GM20000 (cell line): ENCODE results near the gene PSKH1.
A peak's percentile ranks its signal among the peaks of the same experiment; 100 is the strongest.

Experiments used
- DNase-seq: peaks from one replicate; pipeline ENCODE4 v3.0.0; 2012; ENCODE audit warnings: low spot score
- CTCF ChIP-seq: IDR thresholded peaks from 2 replicates; pipeline ENCODE4 v1.5.1; 2012; ENCODE audit warnings: mild to moderate bottlenecking, control low read depth; ENCODE audit errors: extremely low read depth, missing control alignments

Gene PSKH1

GRCh38 chr16:67882374-67883145, 10.5 kb upstream of the PSKH1 start:
- no peak for DNase-seq
- no peak for TF ChIP-seq CTCF

GRCh38 chr16:67883146-67883871, 9.7 kb upstream of the PSKH1 start:
- TF ChIP-seq CTCF: no peak
- DNase-seq: no peak

GRCh38 chr16:67883872-67884261, 9.2 kb upstream of the PSKH1 start:
- peak; percentile 92 for DNase-seq
- peak; percentile 78 for TF ChIP-seq CTCF

GRCh38 chr16:67884684-67885083, 8.4 kb upstream of the PSKH1 start, which contains the start of gene NRN1L:
Gene NRN1L (plus strand): TSS chr16:67884885. CDS start chr16:67884904, 19 bp downstream.
- DNase-seq: no peak

GRCh38 chr16:67885545-67885944, 7.5 kb upstream of the PSKH1 start:
- no peak for TF ChIP-seq CTCF
- DNase-seq: no peak

More at GRCh38 chr16:67884684-67885083, 8.4 kb upstream of the PSKH1 start, which contains the start of gene NRN1L:
- no peak for TF ChIP-seq CTCF

- TF ChIP-seq CTCF: no peak
- no peak for DNase-seq
These were observed 7.1 kb upstream of the PSKH1 start for GRCh38 chr16:67885976-67886375.

- no peak for TF ChIP-seq CTCF
- no peak for DNase-seq
These were observed 6.7 kb upstream of the PSKH1 start for GRCh38 chr16:67886387-67886786.
